NAMALWA (cell line): ENCODE results near the gene PROS1.

Experiments used
- DNase-seq: peaks from one replicate; pipeline ENCODE4 v3.0.0-alpha.2; 2015; ENCODE audit warnings: low spot score

PROS1 gene

DNA sequence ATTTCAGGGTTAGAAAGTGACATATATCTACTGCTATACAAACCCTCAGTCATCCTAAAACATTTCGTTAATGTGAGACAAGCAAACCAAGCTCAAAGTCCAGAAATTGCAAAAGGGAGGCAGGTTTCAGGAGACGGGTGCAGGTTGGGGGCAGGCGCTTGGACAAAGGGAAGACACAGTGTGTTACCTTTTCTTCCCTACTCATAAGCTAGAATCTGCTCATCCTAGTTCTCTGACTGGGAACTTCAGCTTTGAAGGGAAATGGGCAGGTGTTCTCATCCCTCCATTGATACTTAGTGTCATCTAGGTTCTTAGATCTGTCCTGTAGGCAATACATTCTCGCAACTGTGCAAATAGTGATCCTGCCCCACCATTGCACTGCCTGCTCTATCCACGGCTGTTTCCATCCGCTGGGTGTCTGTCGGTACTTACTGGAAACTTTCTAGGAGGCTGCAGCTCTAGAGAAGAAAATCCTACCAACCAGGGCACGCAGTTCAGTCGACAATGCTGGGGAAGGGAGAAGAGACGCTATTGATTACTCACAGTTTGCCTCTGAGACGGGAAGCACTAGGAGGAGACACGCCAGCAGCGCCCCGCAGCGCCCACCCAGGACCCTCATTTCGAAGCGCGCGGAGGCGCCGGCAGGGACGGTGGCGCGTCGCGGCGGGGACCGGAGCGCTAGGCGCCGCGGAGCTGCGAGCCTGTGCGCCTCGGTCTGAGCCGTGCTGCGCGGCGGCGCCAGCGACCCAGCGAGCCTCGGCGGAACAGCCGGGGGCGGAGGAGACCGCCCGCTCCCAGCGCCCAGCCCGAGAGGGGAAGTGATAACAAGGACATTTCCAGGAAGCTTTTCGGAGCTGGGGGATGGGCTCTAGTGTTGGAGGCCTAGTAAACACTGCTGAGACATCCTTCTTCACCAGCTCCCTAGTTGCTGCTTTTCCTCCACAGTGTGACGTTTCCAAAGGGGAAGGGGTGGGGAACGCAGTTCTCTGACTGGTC lies at the start of gene PROS1:
Gene PROS1, minus strand, starts transcription at position 766 of the 996 bp plus-strand sequence. Its CDS starts 147 bp downstream, at position 619.
- no peak for DNase-seq

DNA sequence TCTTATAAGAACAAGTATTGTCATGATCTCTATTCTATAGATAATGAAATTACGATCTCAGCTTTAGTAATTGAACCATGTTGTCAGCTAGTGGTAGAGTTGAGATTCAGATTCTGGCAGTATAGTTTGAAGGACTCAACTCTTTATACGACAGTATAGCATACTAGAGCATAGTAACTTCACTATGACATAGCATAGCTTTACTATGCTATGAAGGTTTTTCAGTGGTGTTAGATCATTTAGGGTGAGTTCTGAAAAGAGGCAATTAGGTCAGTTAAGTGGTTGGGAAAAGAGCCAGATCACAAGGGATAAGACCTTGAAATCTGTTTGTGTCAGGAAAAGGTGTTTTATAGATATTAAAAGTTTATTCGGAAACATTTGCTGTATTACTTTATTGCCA lies 46.6 kb upstream of the PROS1 start:
- no peak for DNase-seq

DNA sequence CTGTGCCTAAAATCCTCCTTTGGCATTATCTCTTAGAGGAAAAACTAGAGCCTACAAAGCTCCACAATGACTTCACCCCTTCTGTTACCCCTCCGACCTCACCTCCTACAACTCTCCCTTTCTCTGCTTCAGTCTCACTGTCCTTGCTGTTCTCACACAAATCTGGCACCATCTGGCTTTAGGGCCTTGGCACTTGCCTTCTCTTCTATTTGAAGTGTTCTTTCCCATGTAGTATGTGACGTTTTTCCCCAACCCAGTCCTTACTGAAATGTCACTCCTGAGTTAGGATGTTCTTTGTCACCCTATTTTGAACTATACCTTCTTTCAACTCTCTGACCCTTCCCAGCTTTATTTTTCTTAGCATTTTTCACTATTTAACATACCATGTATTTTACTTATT lies 46.0 kb upstream of the PROS1 start:
- no peak for DNase-seq

DNA sequence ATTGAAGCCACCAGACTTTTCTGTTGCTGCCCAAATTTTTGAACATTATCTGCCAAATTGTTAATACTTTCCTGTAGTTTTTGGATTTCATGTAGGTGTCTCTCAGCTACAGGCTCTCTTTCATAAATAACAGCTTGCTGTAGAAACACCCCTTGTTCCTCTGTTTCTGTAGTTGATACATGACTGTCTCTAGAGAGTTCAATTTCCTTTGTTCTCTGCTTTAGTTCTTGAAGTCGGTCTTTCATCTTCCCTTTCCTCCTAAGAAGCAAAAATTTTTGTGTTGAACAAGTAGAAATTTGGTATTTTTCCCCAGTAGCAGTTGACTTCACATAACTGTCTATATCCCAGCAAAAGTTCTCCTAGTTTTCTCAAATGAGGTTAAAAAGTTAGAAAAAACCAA lies 41.3 kb upstream of the PROS1 start:
- DNase-seq, result no peak

- DNase-seq, result no peak
Measured at GRCh38 chr3:94012185-94012584, 38.5 kb upstream of the PROS1 start.

GRCh38 chr3:94011233-94011711 lies 37.6 kb upstream of the PROS1 start:
- no peak for DNase-seq

DNA sequence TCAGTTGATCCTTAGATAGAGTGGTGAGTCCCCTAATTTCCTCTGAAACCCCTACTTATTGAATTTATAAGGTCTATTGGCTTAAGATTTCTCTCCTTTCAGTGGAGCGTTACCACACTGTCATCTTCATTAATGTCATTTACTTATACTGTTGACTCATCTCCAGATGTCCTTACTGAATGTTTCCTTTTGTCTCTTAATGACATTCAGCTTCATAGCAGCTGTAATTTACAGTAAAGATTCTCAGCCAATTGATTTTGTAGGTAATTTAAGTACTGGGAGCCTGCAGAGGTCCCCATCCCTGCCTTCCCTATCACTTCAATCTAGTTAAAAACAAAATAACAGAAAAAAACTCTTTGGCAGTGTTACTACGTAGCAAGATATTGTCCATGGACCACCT lies 35.9 kb upstream of the PROS1 start:
- no peak for DNase-seq

GRCh38 chr3:94008253-94008652 lies 34.6 kb upstream of the PROS1 start:
- no peak for DNase-seq

- peak; percentile 72 for DNase-seq
Measured at GRCh38 chr3:94004301-94004910, 30.7 kb upstream of the PROS1 start.

GRCh38 chr3:94001827-94002495 lies 28.3 kb upstream of the PROS1 start:
- no peak for DNase-seq

- DNase-seq, result no peak
Measured at GRCh38 chr3:94001191-94001590, 27.5 kb upstream of the PROS1 start.

DNA sequence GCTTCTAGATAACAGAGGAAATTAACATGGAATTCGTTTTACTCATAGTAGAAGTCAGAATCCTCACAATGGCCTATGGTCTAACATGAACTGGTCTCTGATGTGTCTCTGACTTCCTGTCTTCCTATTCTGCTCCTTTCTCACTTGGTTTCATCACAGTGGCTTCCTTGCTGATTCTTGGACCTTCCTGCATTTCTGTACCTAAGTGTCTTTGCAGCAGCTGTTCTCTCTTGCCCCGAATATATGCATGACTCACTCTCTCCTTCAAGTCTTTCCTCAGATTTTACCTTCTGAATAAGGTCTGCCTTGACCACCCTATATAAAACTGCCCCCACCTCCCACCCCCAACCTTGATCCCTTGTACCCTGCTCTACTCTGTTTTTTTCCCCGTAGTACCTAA lies 20.4 kb upstream of the PROS1 start:
- DNase-seq, result no peak

DNA sequence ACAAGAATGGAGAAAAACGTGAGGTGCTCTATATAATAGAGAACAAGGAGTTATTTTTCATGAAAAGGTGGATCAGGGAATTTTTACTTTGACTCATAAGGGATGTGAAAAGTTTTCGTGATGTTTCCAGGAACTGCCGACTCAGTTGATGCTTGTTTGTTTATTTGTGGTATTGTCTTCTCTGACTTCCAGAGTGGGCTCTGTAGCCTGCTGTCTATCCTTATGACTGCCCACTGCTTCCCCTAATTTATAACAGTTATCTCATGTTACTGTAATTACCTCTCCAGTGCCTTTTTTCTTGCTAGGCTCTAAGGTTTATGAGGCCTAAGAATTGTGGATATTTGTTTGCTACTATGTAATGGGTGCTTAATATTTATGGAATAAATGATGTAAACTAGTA lies 18.5 kb upstream of the PROS1 start:
- no peak for DNase-seq

DNA sequence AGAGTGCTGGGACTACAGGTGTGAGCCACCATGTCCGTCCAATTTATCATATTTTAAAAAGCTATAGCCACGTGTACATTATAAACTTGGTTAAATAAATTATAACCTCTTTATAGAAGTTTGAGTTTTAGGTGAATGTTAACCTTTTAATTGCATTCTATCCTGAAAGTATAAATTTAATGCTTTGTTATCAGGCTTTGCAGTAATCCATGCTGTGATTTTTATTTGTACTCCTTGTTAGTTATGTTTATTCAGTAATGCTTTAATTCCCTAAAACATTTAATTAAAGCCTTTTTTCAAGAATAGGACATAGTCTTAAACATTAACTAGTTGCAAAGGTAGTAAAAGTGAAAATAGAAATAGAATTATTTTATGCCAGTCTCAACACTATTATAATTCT lies 17.9 kb upstream of the PROS1 start:
- DNase-seq, result no peak

DNA sequence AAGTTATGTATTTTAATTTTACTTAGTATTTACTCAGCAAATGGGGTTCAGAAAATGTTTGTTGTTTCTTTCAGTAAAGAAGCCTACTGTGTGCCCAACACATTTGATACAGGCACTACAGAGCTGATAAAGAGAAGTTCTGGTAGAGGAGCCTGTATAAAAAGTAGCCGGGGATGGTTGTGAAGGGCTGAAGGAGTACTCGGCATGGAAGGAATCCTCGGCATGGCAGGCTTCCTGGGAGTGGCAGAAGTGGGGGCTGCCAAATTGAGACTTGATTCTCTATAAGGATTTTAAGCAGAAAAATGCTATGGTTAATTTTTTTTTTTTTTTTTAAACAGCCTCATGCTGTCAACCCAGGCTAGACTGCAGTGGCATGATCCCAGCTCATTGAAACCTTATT lies 15.5 kb upstream of the PROS1 start:
- DNase-seq, result no peak

- no peak for DNase-seq
Measured at GRCh38 chr3:93988764-93989163, 15.1 kb upstream of the PROS1 start.

- DNase-seq, result no peak
Measured at GRCh38 chr3:93988283-93988682, 14.6 kb upstream of the PROS1 start.

- DNase-seq, result no peak
Measured at GRCh38 chr3:93984618-93985017, 10.9 kb upstream of the PROS1 start.

DNA sequence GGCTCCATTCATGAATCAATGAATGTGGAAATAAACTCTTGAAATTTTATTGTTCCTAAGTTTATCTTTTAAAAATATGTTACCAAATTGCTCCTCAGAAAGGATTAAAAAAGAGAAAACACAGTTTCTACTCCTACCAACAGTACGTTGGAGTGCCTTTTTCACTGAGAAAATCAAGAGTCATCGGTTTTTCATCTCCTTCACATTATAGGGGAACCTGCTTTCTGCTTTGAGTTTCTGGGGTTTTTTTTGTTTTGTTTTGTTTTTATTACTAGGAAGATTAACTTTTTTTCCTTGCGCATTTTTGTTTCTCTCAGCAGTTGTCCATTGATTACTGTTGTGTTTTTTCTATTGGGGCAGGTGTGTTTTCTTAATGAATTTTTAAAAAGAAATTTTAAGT lies 9.7 kb upstream of the PROS1 start:
- no peak for DNase-seq

DNA sequence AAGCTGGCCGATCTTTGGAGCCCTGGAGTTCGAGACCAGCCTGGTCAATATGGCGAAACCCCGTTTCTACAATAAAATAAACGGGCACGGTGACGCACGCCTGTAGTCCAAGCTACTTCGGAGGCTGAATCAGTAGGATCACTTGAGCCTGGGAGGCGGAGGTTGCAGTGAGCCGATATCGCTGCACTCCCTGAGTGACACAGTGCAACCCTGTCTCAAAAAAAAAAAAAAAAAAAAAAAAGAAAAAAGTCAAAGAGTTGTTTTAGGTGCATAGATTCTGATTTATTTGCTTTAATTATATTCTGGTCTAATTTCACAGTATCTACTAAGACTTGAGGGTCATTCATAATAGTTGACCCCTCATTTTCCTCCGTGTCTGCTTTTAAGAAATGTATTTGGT lies 8.0 kb upstream of the PROS1 start:
- no peak for DNase-seq

DNA sequence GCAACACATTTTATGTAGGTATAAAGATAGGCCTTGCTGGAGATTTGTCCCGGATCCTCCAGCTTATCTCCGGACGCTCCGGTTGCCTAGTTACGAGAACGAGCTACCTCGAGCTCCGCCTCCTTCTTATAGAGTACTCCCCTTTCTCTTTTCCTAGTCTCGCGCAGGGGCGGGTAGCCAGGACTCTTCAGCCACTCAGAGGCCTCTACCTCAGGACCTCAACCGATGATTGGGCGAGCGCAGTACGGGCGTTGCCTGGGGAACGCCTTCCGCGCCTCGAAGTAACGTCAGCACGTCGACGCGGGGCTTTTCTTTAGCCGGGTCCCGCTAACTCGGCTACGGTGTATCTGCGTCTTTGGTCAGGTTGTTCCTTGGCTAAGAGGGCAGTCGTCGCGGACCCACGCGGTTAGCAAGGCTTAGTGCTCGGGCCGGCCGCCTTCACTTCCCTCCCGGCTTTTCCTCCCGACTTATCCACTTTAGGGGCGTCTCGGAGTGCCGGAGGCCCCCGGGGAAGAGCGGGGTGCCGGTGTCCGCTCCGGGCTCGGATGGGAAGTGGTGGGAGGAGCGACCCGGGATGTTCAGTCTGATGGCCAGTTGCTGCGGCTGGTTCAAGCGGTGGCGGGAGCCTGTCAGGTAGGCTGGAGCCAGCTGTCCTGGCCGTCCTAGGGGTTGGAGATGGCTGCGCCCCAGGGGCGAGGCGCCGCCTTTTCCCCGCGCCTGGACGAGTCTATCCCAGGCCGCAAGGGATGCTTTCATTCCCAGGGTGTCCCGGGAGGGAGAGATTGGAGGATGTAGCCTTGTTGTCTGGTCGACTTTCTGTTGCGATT lies 6.4 kb upstream of the PROS1 start, which contains the start of gene ARL13B:
Gene ARL13B, plus strand, starts transcription at position 306 of the 827 bp plus-strand sequence. Its CDS starts 269 bp downstream, at position 575.
- peak; percentile 99 for DNase-seq

- no peak for DNase-seq
Measured at GRCh38 chr3:93969997-93970396, 3.7 kb downstream of the PROS1 start.
